Heart left ventricle (tissue), 13 donors: ENCODE data around the gene SIMC1.
"Not testable (repeated sequence)": the region's sequence is repeated elsewhere in the genome, so short reads cannot be mapped to it uniquely, and the experiment has no call there.

Source experiments
- POLR2A ChIP-seq, 2 donors: fragments of 450-650 bp; IDR thresholded peaks; one replicate each; pipeline ENCODE4 v1.6.1; 2017; ENCODE audit warnings: antibody characterized with exemption in 2 of 2, mild to moderate bottlenecking in 2 of 2, moderate library complexity in 2 of 2
- TF ChIP-seq, protein P1 (sequence below), 12 donors: fragments of 200-600 bp; sonication (generic) in 4 of 12; IDR thresholded peaks; one replicate each; pipeline versions ENCODE4 v1.5.0 to v1.8.0; 2018 to 2022; ENCODE audit warnings: antibody characterized with exemption in 12 of 12, mild to moderate bottlenecking in 5 of 12
- donor health status: ischemic (EF 13 %, LVEDD 7.1; RV severe dilation, severe dysfunction).
- donor health status: DM: no; HTN: yes; CAD: no.
- donor health status: DM: no; HTN: no; CAD: no.
- donor health status: ischemic (EF 25% LVEDD 6.9; RV normal size, moderate dysfunction).
- donor health status: ischemic (EF 25% LVEDD 5.7; RV mildly dilated, moderate dysfunction).
- donor health status: ischemic (EF 35%, LVEDD 5.7; RV mildly dilated, moderate dysfunction).
- donor health status: nonischemic (EF 11% LVEDD 7.7; RV severe dilation, severe dysfunction).
- donor health status: DM: yes; HTN: yes; CAD: no.
- donor health status: PGD.
- donor health status: ischemic (EF 29% LVEDD 5.4; RV normal size, mild dysfunction).
- donor health status: nonischemic (EF 23%, LVEDD 6.1; RV moderate dilation, normal function).

DNA sequence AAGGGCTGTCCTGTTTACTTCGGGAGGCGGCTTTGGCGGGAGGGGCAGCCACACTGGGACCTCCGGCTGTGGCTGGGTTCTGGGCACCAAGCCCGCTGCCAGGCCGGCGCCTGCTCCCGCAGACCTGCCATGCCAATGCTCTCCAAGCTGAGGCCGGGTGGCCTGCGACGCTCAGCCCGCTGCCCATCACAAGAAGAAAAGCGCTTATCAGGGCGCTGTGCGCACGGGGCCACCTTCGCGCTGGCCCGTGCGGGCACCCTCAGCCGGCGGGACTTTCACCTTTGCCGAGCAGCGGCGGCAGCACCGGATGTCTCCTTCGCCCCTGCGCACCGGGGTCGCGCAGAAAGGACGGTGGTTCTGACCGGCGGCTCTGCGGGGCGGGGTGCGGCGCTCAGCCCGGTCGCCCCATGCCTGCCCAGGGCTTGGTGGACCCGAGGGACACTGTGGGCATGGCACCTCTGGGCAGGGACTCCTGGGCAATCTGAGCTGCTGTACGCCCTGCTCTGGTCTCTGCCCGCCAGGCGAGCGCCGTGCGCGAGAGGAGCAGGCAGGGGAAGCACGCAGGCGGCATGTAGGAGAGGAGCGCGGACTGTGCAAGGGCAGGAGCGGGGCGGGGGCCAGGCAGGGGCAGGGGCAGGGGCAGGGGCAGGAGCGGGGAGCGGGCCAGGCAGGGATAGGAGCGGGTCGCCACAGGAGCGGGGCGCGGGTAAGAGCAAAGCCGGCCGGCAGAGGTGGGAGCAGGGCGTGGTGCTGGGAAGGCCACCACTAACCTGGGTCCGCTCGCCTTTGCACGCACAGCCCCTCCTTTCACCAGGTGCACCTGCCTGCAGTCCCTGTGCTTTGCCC, 43.8 kb upstream of the SIMC1 start:
- TF ChIP-seq, protein P1, sequence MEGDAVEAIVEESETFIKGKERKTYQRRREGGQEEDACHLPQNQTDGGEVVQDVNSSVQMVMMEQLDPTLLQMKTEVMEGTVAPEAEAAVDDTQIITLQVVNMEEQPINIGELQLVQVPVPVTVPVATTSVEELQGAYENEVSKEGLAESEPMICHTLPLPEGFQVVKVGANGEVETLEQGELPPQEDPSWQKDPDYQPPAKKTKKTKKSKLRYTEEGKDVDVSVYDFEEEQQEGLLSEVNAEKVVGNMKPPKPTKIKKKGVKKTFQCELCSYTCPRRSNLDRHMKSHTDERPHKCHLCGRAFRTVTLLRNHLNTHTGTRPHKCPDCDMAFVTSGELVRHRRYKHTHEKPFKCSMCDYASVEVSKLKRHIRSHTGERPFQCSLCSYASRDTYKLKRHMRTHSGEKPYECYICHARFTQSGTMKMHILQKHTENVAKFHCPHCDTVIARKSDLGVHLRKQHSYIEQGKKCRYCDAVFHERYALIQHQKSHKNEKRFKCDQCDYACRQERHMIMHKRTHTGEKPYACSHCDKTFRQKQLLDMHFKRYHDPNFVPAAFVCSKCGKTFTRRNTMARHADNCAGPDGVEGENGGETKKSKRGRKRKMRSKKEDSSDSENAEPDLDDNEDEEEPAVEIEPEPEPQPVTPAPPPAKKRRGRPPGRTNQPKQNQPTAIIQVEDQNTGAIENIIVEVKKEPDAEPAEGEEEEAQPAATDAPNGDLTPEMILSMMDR (IDR thresholded peaks at IDR 0.05), result not testable (repeated sequence)
- TF ChIP-seq POLR2A (IDR thresholded peaks at IDR 0.05), result not testable (repeated sequence)
